Measurements from ENCODE around the gene SRC.

DNA sequence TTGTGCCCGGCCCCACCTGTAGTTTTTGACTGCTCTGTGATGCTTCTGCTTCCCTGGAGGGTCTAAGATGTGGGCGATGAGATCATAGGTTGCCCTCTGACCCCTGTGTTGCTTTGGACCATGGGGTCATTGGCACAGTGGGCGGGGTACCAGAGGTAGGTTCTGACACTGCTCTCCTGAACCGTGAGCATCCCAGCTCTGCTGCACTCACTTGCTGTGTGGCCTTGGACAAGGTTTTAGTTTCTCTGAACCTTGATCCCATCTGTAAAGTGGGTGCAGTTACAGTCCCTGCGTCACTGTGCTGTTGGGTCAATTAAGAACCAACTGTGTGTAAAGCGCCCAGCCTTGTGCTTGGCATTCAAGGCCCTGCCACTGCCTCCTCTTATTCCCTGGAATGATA, 30.9 kb downstream of the SRC start:
- TF ChIP-seq TAF1 (IDR thresholded peaks at IDR 0.05; ENCODE audit: borderline replicate concordance, insufficient read depth, low read length) = no peak
- TF ChIP-seq REST (IDR thresholded peaks at IDR 0.05; ENCODE audit: insufficient read depth in 1 of 2, low read depth in 2 of 2, low read length in 2 of 2) = no peak
